ENCODE data around the gene CHD1.

DNA sequence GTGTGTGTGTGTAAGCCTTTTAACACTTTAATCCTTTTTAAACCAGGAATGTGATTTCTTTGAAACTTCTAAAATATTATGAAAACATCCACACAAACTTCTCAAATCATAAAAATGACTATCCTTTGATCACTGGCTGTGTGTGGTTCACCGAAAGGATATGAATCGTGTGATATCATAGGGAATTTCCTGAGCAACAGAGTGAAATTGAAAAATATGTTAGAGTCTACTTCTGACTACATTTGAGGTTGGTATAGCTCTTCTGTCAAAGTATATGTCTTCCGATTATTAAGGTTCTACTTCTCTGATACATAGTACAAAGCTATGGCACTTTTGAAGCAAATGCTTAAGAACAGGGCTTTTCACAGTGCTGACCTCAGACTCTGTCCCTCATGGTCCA is 115.1 kb downstream of the CHD1 start:
- TF ChIP-seq, protein P1, sequence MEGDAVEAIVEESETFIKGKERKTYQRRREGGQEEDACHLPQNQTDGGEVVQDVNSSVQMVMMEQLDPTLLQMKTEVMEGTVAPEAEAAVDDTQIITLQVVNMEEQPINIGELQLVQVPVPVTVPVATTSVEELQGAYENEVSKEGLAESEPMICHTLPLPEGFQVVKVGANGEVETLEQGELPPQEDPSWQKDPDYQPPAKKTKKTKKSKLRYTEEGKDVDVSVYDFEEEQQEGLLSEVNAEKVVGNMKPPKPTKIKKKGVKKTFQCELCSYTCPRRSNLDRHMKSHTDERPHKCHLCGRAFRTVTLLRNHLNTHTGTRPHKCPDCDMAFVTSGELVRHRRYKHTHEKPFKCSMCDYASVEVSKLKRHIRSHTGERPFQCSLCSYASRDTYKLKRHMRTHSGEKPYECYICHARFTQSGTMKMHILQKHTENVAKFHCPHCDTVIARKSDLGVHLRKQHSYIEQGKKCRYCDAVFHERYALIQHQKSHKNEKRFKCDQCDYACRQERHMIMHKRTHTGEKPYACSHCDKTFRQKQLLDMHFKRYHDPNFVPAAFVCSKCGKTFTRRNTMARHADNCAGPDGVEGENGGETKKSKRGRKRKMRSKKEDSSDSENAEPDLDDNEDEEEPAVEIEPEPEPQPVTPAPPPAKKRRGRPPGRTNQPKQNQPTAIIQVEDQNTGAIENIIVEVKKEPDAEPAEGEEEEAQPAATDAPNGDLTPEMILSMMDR (IDR thresholded peaks at IDR 0.05; ENCODE audit: insufficient read depth, low read length, poor library complexity, severe bottlenecking): no peak
- no peak for TF ChIP-seq EZH2phosphoT487 (conservative IDR thresholded peaks at IDR 0.05; ENCODE audit: low read length)

All from SU-DHL-6 (cell line).